ENCODE results near the gene FBXW5. TPM values are rescaled to one million over a fixed set of nuclear protein-coding genes. Genes with fewer than 3 reads are reported as not detected.

Gene FBXW5
- total and polyA plus RNA-seq, 12 donors: 118 to 215 (median 145) TPM

DNA sequence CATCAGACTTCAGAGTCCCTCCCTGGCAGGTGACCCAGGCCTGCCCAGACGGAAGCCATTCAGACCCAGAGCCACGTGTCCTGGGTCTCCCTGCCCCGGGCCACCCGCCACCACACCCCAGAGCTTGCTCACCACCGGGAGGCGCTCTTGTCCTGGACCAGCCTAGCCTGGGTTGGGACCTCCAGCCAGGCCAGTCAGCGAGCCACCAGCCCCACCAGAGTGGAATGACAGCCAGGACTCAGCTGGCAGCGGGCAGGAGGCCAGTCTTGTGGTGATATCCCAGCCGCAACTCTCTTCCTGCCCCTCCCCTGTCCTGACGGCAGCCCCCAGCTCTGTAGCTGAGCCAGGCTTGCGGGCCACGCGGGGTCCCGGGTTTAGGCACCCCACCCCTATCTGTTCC is 31.1 kb upstream of the FBXW5 start:
- Histone ChIP-seq H3K27me3 (peaks cover 0 to 20% (median 0%) of the 10 kb centered on the region in 7 donors), H3K9me3 (no peaks in the 10 kb centered on the region), H3K36me3 (no peaks in the 10 kb centered on the region), H3K27ac (peak overlapping the region; percentile 9 to 93 (median 89)), H3K4me1 (peaks cover 11 to 77% (median 48%) of the 10 kb centered on the region in 9 donors), H3K4me3 (peak overlapping the region in 1 of 10 donors; percentile 5)
- intact Hi-C loops (cut with DNase I): loop anchor here in 1 of 10 donors (2.0 kb wide), 1 partner anchor 27 kb away; no protein-coding TSS in a partner anchor
- ATAC-seq (peak in 7 of 8 donors; percentile 1 to 46 (median 11)), DNase-seq (peak; percentile 76)
- TF ChIP-seq, protein P1, sequence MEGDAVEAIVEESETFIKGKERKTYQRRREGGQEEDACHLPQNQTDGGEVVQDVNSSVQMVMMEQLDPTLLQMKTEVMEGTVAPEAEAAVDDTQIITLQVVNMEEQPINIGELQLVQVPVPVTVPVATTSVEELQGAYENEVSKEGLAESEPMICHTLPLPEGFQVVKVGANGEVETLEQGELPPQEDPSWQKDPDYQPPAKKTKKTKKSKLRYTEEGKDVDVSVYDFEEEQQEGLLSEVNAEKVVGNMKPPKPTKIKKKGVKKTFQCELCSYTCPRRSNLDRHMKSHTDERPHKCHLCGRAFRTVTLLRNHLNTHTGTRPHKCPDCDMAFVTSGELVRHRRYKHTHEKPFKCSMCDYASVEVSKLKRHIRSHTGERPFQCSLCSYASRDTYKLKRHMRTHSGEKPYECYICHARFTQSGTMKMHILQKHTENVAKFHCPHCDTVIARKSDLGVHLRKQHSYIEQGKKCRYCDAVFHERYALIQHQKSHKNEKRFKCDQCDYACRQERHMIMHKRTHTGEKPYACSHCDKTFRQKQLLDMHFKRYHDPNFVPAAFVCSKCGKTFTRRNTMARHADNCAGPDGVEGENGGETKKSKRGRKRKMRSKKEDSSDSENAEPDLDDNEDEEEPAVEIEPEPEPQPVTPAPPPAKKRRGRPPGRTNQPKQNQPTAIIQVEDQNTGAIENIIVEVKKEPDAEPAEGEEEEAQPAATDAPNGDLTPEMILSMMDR (IDR thresholded peaks at IDR 0.05): peak in 8 of 9 donors; percentile 23 to 63 (median 50)
- 26 to 34% methylated on average over 14 of the region's 14 CpGs for WGBS, 2 donors

DNA sequence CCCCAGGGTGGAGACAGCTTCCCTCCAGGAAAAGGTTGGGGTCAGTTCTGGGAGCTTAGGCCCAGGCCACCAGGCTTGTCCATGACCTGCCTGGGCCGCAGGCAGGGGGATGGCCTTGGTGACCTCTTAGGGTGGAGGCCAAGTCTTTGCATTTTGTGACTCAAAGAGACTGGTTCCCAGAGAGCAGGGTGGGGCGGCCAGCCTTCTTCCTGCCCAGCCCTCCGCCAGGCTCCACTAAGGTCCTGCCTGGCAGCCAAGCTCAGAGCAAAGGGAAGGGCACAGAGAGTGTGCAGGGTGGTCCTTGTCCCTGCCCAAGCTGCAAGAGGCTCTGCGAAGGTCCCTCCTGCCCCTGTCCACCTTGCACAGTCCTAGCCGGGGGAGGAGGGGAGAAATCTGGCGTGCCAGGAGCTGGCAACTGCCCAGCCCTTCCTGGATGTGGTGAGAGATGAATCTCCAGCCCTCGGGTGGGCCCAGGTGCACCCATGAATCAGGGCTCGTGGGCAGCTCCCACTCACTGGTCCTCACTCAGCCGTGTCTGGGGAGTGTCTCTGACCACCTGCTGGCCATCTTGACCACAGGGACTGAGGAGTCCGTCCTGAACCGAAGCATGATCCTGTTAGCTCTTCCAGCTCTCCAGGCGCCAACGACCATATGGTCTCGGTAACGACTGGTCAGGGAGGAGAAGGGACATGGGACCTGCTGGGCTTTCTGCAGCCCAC is 30.4 kb upstream of the FBXW5 start:
- ATAC-seq: peak in 4 of 8 donors; percentile 7 to 36 (median 8)
- Histone ChIP-seq H3K4me1 (peaks cover 11 to 70% (median 44%) of the 10 kb centered on the region in 9 donors), H3K36me3 (no peaks in the 10 kb centered on the region), H3K9me3 (no peaks in the 10 kb centered on the region), H3K27ac (peak overlapping the region; percentile 9 to 93 (median 89)), H3K27me3 (peaks cover 0 to 20% (median 0%) of the 10 kb centered on the region in 7 donors), H3K4me3 (peak overlapping the region in 2 of 10 donors; percentile 2 to 5)
- DNase-seq: peak in 1 of 2 donors; percentile 47
- intact Hi-C loops (cut with DNase I): no loop called here
- TF ChIP-seq, protein P1 (IDR thresholded peaks at IDR 0.05): no peak
- WGBS, 2 donors: 53 to 67% methylated on average over 15 of the region's 15 CpGs

DNA sequence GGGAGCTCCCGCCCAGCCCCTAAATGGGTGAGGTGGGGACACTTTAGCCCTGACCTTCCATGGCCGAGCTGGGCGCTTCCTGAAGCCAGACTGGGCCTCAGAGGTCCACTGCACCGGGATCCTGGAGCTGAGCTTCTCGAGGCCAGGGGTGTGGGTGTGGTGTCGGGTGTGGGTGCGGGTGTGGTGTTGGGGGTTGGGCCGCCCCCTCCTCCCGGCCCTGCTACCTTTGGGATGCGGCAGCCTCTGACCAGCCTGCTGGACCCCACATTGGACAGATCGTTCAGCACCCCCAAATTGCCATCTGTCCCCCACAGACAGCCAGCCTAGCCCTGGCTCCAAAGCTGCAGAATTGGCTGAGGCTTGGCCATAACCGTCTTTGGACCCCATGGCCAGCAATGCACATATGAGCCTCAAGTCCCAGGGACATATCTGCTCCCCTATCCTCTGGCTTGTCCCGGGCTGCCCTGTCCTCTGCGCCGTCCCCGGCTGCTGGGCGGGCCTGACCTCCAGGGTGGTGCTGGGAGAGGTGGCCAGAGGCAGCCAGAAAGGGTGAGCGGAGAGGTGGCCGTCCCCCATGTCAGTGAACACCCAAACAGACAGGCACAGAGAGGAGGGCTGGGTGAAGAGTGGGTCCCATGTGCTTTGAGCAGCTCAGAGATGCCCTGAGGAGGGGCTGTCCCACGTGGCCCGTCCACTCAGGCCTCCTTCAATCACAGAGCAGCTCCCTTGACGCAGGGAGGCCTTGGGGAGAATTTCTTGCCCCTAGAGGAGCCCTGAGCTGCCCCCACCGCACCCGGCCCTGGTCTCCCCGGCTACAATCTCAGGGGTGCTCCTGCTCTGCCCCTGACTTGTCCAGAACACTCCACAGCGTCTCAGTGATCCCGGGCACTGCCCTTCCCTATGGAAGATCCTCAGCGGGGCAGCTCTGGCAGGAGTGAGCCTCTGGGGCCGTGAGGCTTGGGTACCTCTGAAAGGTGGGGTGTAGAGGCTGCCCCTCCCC is 29.4 kb upstream of the FBXW5 start:
- DNase-seq (peak in 1 of 2 donors; percentile 9), ATAC-seq (no peak)
- TF ChIP-seq, protein P1 (IDR thresholded peaks at IDR 0.05): no peak
- Histone ChIP-seq H3K4me3 (no peak overlapping the region), H3K36me3 (no peaks in the 10 kb centered on the region), H3K9me3 (no peaks in the 10 kb centered on the region), H3K27ac (peak overlapping the region in 7 of 10 donors; percentile 37 to 93 (median 89)), H3K4me1 (peaks cover 11 to 59% (median 43%) of the 10 kb centered on the region in 9 donors), H3K27me3 (peaks cover 0 to 20% (median 0%) of the 10 kb centered on the region in 7 donors)
- intact Hi-C loops (cut with DNase I): no loop called here
- WGBS, 2 donors: 91 to 92% methylated on average over 28 to 29 of the region's 29 CpGs

DNA sequence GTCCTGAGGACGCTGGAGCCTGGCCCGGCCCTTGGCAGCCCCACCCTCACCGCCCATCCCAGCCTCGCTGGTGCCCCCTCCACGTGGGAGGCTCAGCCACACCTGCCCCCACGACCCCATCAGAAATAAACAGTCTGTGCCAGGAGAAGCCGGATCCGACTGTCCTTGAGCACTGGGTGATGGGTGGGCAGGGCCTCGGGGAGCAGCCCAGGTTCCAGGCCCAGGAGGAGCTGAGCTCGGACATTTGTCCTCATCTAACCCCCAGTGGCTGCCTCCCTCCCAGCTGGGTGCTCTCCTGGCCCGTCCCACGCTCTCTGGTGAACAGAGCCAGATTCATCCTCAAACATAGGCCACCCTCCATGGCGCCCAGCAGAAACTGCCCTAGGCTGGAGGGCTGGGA is 28.2 kb upstream of the FBXW5 start:
- no peaks in the 10 kb centered on the region for H3K9me3 ChIP-seq
- peaks cover 11 to 52% (median 37%) of the 10 kb centered on the region in 9 donors for H3K4me1 ChIP-seq
- no peaks in the 10 kb centered on the region for H3K36me3 ChIP-seq
- TF ChIP-seq, protein P1 (IDR thresholded peaks at IDR 0.05): no peak
- ATAC-seq (no peak), DNase-seq (peak in 1 of 2 donors; percentile 10)
- intact Hi-C loops (cut with DNase I): no loop called here
- no peak overlapping the region for H3K4me3 ChIP-seq
- WGBS, 2 donors: 59 to 60% methylated on average over 13 of the region's 13 CpGs
- H3K27me3 ChIP-seq: peaks cover 0 to 15% (median 0%) of the 10 kb centered on the region in 7 donors
- H3K27ac ChIP-seq: no peak overlapping the region
